LNCaP clone FGC (cell line): ENCODE results near the gene PPP3CA.

Source experiments
- DNase-seq: peaks from one replicate; pipeline ENCODE4 v3.0.0-alpha.2; 2011; ENCODE audit warnings: low read depth
- H3K4me3 ChIP-seq: 2 replicates; pipeline ENCODE4 v1.5.1; 2011; ENCODE audit warnings: mild to moderate bottlenecking, low read depth, low read length, control low read depth
- TF ChIP-seq, protein P1 (sequence below): IDR thresholded peaks from 2 replicates; pipeline ENCODE4 v1.5.1; 2012; ENCODE audit warnings: mild to moderate bottlenecking; ENCODE audit not compliant: control insufficient read depth, insufficient read depth; ENCODE audit errors: extremely low read depth

Gene PPP3CA

DNA sequence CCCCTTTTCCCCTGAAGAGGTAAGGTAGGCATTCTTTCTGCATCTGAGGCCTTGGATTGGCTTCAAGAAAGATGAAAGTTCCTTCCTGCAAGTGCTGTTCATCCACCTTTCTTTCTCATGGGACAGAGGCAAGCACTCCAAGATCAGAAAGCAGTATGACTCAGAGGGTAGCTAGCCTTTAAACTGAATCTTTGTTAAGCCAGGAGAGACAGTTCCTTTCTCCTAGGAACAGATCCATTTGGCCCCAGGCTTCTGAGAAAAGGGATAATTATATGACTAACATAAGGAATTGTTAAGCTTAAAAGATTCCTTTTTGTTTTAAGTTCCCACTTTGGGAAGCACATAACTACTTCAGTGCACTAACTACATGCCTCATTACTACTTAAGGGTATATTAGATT, 192.0 kb downstream of the PPP3CA start:
- DNase-seq, result no peak
- H3K4me3 ChIP-seq, result no peak overlapping the region
- TF ChIP-seq, protein P1, sequence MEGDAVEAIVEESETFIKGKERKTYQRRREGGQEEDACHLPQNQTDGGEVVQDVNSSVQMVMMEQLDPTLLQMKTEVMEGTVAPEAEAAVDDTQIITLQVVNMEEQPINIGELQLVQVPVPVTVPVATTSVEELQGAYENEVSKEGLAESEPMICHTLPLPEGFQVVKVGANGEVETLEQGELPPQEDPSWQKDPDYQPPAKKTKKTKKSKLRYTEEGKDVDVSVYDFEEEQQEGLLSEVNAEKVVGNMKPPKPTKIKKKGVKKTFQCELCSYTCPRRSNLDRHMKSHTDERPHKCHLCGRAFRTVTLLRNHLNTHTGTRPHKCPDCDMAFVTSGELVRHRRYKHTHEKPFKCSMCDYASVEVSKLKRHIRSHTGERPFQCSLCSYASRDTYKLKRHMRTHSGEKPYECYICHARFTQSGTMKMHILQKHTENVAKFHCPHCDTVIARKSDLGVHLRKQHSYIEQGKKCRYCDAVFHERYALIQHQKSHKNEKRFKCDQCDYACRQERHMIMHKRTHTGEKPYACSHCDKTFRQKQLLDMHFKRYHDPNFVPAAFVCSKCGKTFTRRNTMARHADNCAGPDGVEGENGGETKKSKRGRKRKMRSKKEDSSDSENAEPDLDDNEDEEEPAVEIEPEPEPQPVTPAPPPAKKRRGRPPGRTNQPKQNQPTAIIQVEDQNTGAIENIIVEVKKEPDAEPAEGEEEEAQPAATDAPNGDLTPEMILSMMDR, result no peak

DNA sequence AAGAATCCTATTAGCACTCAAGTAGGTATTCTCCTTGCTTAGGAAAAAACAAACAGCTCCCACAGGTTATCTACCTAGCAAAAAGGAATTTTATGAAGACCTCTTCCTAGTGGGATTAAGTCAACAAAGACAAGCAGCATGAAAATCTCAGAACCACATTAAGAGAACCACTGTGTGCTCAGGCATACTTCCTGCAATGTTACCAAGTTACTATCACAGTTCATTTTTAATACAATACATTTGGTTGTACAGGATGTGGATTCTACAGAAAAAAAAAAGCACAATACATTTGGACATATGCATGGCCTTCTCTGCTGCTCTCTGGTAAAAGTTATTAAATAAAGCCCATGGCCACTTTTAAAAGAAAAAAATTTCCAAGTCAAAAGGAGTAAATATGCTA, 193.7 kb downstream of the PPP3CA start:
- TF ChIP-seq, protein P1, result no peak
- H3K4me3 ChIP-seq, result no peak overlapping the region
- no peak for DNase-seq

DNA sequence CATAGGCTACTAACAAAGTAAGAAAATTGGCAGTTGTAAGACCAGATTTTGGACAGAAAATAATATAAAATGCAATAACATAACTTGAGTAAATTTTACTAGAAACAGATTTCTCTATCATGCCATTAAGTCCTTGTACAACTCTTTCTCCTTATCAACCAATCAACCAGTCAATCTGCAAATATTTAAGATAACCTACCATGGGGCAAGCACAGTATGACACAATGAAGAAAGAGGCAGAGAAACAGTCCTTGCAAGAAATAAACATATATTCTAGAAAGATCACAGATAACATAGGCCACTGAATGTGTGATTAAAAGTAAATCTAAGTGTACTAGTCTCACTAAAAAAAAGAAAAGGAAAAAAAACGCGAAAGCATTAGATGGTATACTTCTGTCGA, 194.8 kb downstream of the PPP3CA start:
- TF ChIP-seq, protein P1, result no peak
- no peak overlapping the region for H3K4me3 ChIP-seq
- DNase-seq, result no peak

DNA sequence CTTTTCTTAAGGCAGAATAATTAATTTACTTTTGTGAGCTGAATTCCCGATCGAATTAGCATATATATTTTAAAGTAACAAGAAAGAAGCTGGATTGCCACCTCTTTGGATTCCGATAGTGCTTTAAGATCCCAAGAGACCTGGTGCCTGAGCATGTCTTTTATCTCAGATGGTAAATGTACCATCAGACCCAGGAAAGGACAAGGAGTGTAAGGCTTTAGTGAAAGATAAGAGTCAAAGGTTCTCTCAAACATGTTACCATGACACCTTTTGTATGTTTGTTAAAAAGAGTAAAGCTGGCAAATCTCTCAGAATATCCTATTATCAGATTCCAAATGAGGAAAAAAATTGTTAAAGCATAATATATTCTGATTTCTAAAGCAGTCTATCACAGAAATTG, 198.8 kb downstream of the PPP3CA start:
- TF ChIP-seq, protein P1, result no peak
- no peak overlapping the region for H3K4me3 ChIP-seq
- DNase-seq, result no peak

DNA sequence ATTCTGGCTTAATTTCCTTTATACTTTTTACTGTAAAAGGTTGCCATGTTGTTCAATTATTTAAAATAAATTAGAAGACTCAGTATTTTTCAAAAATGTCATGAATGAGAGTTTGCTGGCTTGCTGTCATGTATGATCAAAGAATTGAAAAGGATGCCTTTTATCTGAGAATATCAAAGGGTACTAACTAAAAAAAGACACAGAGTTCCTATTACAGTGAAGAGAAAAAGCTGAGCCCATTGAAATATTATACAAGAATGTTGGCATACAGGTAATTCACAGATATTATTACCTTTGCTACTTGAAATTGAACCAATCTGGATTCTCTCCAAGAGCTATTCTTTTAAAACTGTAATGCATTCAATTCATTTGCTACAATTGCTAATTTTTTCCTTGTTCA, 200.0 kb downstream of the PPP3CA start:
- H3K4me3 ChIP-seq, result no peak overlapping the region
- no peak for DNase-seq
- TF ChIP-seq, protein P1, result no peak

DNA sequence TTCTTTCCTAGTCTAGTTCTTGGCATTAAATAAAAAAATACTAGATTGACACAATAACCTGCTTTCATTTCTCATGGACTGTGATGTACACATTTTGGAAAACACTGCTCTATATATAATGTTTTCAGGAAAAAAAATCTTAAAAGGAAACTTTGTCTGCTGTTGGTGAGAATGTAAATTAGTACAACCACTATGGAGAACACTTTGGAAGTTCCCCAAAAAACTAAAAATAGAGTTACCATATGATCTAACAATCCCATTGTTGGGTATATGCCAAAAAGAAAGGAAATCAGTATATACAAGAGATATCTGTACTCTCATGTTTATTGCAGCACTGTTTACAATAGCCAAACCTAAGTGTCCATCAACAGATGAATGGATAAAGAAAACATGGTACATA, 202.3 kb downstream of the PPP3CA start:
- H3K4me3 ChIP-seq, result no peak overlapping the region
- DNase-seq, result no peak
- TF ChIP-seq, protein P1, result no peak

DNA sequence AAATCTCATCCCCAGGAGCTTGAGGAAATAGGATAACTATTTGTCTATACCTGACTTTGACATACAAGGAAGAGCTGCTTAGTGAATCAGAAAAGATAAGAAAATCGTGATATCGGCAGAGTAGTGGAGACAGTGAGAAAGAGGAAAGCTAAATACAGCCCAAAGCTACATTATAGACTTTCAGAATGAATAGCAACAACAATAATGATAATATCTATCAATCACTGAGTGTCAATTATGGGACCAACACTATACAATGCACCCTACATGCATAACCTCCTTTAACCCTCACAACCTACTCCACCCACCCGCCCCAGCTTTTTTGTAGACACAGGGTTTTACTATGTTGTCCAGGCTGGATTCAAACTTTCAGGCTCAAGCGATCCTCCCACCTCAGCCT, 205.1 kb downstream of the PPP3CA start:
- TF ChIP-seq, protein P1, result no peak
- no peak for DNase-seq
- no peak overlapping the region for H3K4me3 ChIP-seq
